Fibroblast of skin of scalp (primary cell): ENCODE data around the gene LSP1.
A peak's percentile ranks its signal among the peaks of the same experiment; 100 is the strongest.

Source experiments
- DNase-seq: peaks from one replicate; pipeline ENCODE4 v3.0.0-alpha.2; 2013

The LSP1 gene

GRCh38 chr11:1890856-1891830 is 38.3 kb downstream of the LSP1 start:
- DNase-seq = no peak

GRCh38 chr11:1891831-1892115 is 38.9 kb downstream of the LSP1 start, which contains the start of gene PRR33:
TSS of gene PRR33 (minus strand) at chr11:1891895. CDS start at chr11:1890584, 1,311 bp downstream.
- no peak for DNase-seq

GRCh38 chr11:1892116-1892515 is 39.2 kb downstream of the LSP1 start:
- DNase-seq = no peak

GRCh38 chr11:1892558-1892957 is 39.7 kb downstream of the LSP1 start:
- DNase-seq = no peak

GRCh38 chr11:1893581-1894359 is 40.9 kb downstream of the LSP1 start:
- DNase-seq = peak; percentile 17

GRCh38 chr11:1894759-1895158 is 41.9 kb downstream of the LSP1 start:
- no peak for DNase-seq

- no peak for DNase-seq
Observed at GRCh38 chr11:1896468-1896867, 43.6 kb downstream of the LSP1 start.

- DNase-seq = no peak
Observed at GRCh38 chr11:1896923-1897322, 44.0 kb downstream of the LSP1 start.

- no peak for DNase-seq
Observed at GRCh38 chr11:1899090-1899489, 46.2 kb downstream of the LSP1 start.

- no peak for DNase-seq
Observed at GRCh38 chr11:1899686-1900085, 46.8 kb downstream of the LSP1 start.

GRCh38 chr11:1906181-1906580 is 53.3 kb downstream of the LSP1 start:
- no peak for DNase-seq

- DNase-seq = no peak
Observed at GRCh38 chr11:1906611-1907423, 53.9 kb downstream of the LSP1 start.

GRCh38 chr11:1908618-1909017 is 55.7 kb downstream of the LSP1 start:
- peak; percentile 81 for DNase-seq

- DNase-seq = no peak
Observed at GRCh38 chr11:1909524-1909923, 56.6 kb downstream of the LSP1 start.

GRCh38 chr11:1912289-1912878 is 59.5 kb downstream of the LSP1 start:
- DNase-seq = no peak

- no peak for DNase-seq
Observed at GRCh38 chr11:1913271-1914060, 60.6 kb downstream of the LSP1 start.

GRCh38 chr11:1915795-1916131 is 62.9 kb downstream of the LSP1 start:
- no peak for DNase-seq

GRCh38 chr11:1916132-1916985 is 63.5 kb downstream of the LSP1 start:
- DNase-seq = no peak

GRCh38 chr11:1916986-1917522 is 64.2 kb downstream of the LSP1 start:
- DNase-seq = no peak
